K562 (cell line): ENCODE results near the gene SFI1. TPM values are rescaled to one million over a fixed set of nuclear protein-coding genes. Genes with fewer than 3 reads are reported as not detected.

Experiments used
- ATAC-seq: fragments of 200-7000 bp; cut with Tn5 transposase; 3 replicates; pipeline ENCODE4 v1.9.1; 2020; ENCODE audit warnings: moderate library complexity
- BruUV-seq: library from RNA; stranded (reverse); fragments of 400-500 nt; replicated peaks from 2 replicates; lab custom pipeline; 2021; lab: Mats Ljungman, UMichigan
- CTCF ChIA-PET: fragments of 300-600 bp; formaldehyde crosslinking; extraction: SDS; loops from one replicate; lab custom pipeline; 2021; ENCODE audit warnings: low intra/inter-chr PET ratio; lab: Yijun Ruan, JAX
- POLR2A ChIA-PET: fragments of 300-600, 350-650 bp; sonication (Branson Sonifier 250); formaldehyde crosslinking; extraction: SDS; loops from one replicate; lab custom pipeline; 2021; ENCODE audit warnings: antibody characterized with exemption, inconsistent platforms; lab: Yijun Ruan, JAX
- DNase-seq, 4 experiments: peaks; one replicate each; pipeline versions ENCODE4 v3.0.0 to v3.0.0-alpha.2; 2011 to 2018; ENCODE audit warnings: low spot score in 3 of 4, mixed read lengths in 3 of 4; ENCODE audit errors: extremely low read depth in 1 of 4
- FAIRE-seq: peaks from 2 replicates; lab custom pipeline; 2011; peaks lifted over from hg19 to GRCh38; lab: Jason Lieb, UNC
- H2AFZ ChIP-seq: 2 replicates; pipeline ENCODE4 v1.6.0; 2011; ENCODE audit warnings: low read depth, low read length, control low read depth, inconsistent platforms
- H3K27ac ChIP-seq: fragments of 200-600 bp; 3 replicates; pipeline ENCODE4 v1.8.0; 2011; ENCODE audit warnings: low read depth, mild to moderate bottlenecking, control low read depth, inconsistent platforms, low read length, moderate library complexity, mixed read lengths; ENCODE audit errors: extremely low read depth
- H3K27me3 ChIP-seq, 2 experiments: fragments of 300-600 bp in 1 of 2; 2 replicates in 1 of 2; 3 replicates in 1 of 2; pipeline versions ENCODE4 v1.6.0 to v1.8.0; 2011; ENCODE audit warnings: inconsistent platforms in 2 of 2, low read length in 2 of 2, mild to moderate bottlenecking in 1 of 2, mixed read lengths in 1 of 2, moderate library complexity in 1 of 2; ENCODE audit not compliant: control insufficient read depth in 2 of 2, insufficient read depth in 2 of 2
- H3K36me3 ChIP-seq: fragments of 300-600 bp; 3 replicates; pipeline ENCODE4 v1.8.0; 2011; ENCODE audit warnings: mild to moderate bottlenecking, low read length, inconsistent platforms; ENCODE audit not compliant: control insufficient read depth, insufficient read depth
- H3K4me1 ChIP-seq, 2 experiments: fragments of 200-600 bp in 1 of 2; replicated peaks in 1 of 2; 2 replicates in 1 of 2; 3 replicates in 1 of 2; pipeline versions ENCODE4 v1.5.1 to v1.8.0; 2011; ENCODE audit warnings: inconsistent platforms in 2 of 2, low read length in 2 of 2, mild to moderate bottlenecking in 1 of 2, mixed read lengths in 1 of 2, moderate library complexity in 1 of 2; ENCODE audit not compliant: control insufficient read depth in 2 of 2, insufficient read depth in 2 of 2
- H3K4me2 ChIP-seq: 2 replicates; pipeline ENCODE4 v1.6.1; 2011; ENCODE audit warnings: low read length, control low read depth, inconsistent platforms, mixed read lengths; ENCODE audit not compliant: insufficient read depth
- H3K4me3 ChIP-seq: fragments of 200-600 bp; sonication (generic), shearing (Covaris generic); 2 replicates; pipeline ENCODE4 v1.5.1; 2016; ENCODE audit warnings: control low read depth, inconsistent platforms
- H3K79me2 ChIP-seq: fragments of 200-600 bp; 3 replicates; pipeline ENCODE4 v1.8.0; 2011; ENCODE audit warnings: low read length, inconsistent platforms; ENCODE audit not compliant: control insufficient read depth, insufficient read depth
- H3K9ac ChIP-seq, 2 experiments: 2 replicates each; pipeline versions ENCODE4 v1.6.0 to v1.6.1; 2011; ENCODE audit warnings: low read depth in 2 of 2, low read length in 2 of 2, control low read depth in 1 of 2, inconsistent platforms in 1 of 2, mild to moderate bottlenecking in 1 of 2, mixed read lengths in 1 of 2; ENCODE audit not compliant: insufficient read depth in 1 of 2
- H3K9me1 ChIP-seq: one replicate; pipeline ENCODE4 v1.6.0; 2011; ENCODE audit warnings: inconsistent platforms, mild to moderate bottlenecking, low read length, moderate library complexity; ENCODE audit not compliant: control insufficient read depth, insufficient read depth
- H3K9me3 ChIP-seq: replicated peaks from 2 replicates; pipeline ENCODE4 v1.5.1; 2011; ENCODE audit warnings: low read depth, low read length, inconsistent platforms; ENCODE audit not compliant: control insufficient read depth, insufficient read depth
- H4K20me1 ChIP-seq: replicated peaks from 2 replicates; pipeline ENCODE4 v1.6.1; 2011; ENCODE audit warnings: low read length, inconsistent platforms, mixed read lengths; ENCODE audit not compliant: control insufficient read depth, insufficient read depth
- ATF7 ChIP-seq: fragments of 450-650 bp; IDR thresholded peaks from 2 replicates; pipeline ENCODE4 v1.7.1; 2014; ENCODE audit warnings: mild to moderate bottlenecking, moderate library complexity
- BCOR ChIP-seq: fragments of 450-650 bp; IDR thresholded peaks from 2 replicates; pipeline ENCODE4 v1.6.1; 2016
- PRPF4 ChIP-seq: fragments of 200-400 bp; formaldehyde crosslinking; IDR thresholded peaks from one replicate; pipeline ENCODE4 v1.6.1; 2017; ENCODE audit warnings: low read length, low read depth, mild to moderate bottlenecking; ENCODE audit not compliant: insufficient read depth, poor library complexity, severe bottlenecking
- RBM25 ChIP-seq: fragments of 200-400 bp; formaldehyde crosslinking; IDR thresholded peaks from 2 replicates; pipeline ENCODE4 v1.6.1; 2018; ENCODE audit warnings: low read length, low read depth, moderate library complexity; ENCODE audit not compliant: severe bottlenecking
- SMARCE1 ChIP-seq: fragments of 450-650 bp; IDR thresholded peaks from 2 replicates; pipeline ENCODE4 v1.7.1; 2016; ENCODE audit warnings: mild to moderate bottlenecking
- ZNF347 ChIP-seq: fragments of 450-650 bp; formaldehyde crosslinking; IDR thresholded peaks from 2 replicates; pipeline ENCODE4 v1.4.0; 2020; ENCODE audit warnings: low read depth, mild to moderate bottlenecking, moderate library complexity
- ZNF589 ChIP-seq: fragments of 200-800 bp; sonication (Bioruptor generic); IDR thresholded peaks from 2 replicates; pipeline ENCODE4 v1.6.1; 2016; ENCODE audit warnings: low read depth, missing genetic modification characterization, missing compliant biosample characterization
- WGBS: fragments of 100-300 bp; shearing (Covaris generic); methylation state at CpG from one replicate; pipeline ENCODE4 v1.1.6; 2016; ENCODE audit warnings: low coverage, mixed read lengths; ENCODE audit not compliant: insufficient coverage; ENCODE audit errors: missing lambda C conversion rate; 5-methylcytosine and 5-hydroxymethylcytosine counted together
- in situ Hi-C: fragments of 300-500 bp; cut with MboI; formaldehyde crosslinking; loops from 4 replicates; pipeline ENCODE4 v1.15.0; 2018; ENCODE audit warnings: inconsistent platforms, mixed read lengths
- intact Hi-C: fragments of 100-400 bp; cut with micrococcal nuclease; formaldehyde crosslinking; loops from 2 replicates; pipeline ENCODE4 v1.14.2; 2022
- polyA plus RNA-seq, 8 experiments: library from polyadenylated mRNA; depleted of rRNA in 4 of 8; stranded (reverse) in 5 of 8; unstranded in 3 of 8; fragments of >200 nt; fragmentation: Nextera tagmentation in 2 of 8; fragmentation: Illumina TruSeq in 1 of 8; extraction: Ambion mirVana in 2 of 8; extraction: Trizol in 1 of 8; gene quantifications; 2 replicates each; pipeline versions ENCODE4 v1.2.1 to v1.2.3, GENCODE V29; 2011 to 2014; ENCODE audit warnings: inconsistent platforms in 1 of 8, missing spikeins in 1 of 8
- total RNA-seq, 7 experiments: library from RNA; depleted of rRNA in 6 of 7; stranded (reverse); fragments of >200 nt in 6 of 7; fragmentation: Illumina TruSeq in 2 of 7; extraction: Trizol in 2 of 7; gene quantifications; 2 replicates each; pipeline versions ENCODE4 v1.2.1 to v1.2.3, GENCODE V29; 2011 to 2021; ENCODE audit warnings: low replicate concordance in 1 of 7
- TF ChIP-seq, protein P1 (sequence below): fragments of 250-450 bp; sonication (Bioruptor Pico); IDR thresholded peaks from 2 replicates; pipeline ENCODE4 v1.4.0; 2020
- TF ChIP-seq, protein P2 (sequence below): sonication (generic); formaldehyde crosslinking; IDR thresholded peaks from 2 replicates; pipeline ENCODE4 v1.8.0; 2022; ENCODE audit warnings: mild to moderate bottlenecking, missing genetic modification reagents

SFI1 gene
- total and polyA plus RNA-seq, 9 of the 15 experiments (the other 6 are each of a cell fraction or from before 2014, with no cell fraction given): 3.0 to 25.6 (median 14.1) TPM

DNA sequence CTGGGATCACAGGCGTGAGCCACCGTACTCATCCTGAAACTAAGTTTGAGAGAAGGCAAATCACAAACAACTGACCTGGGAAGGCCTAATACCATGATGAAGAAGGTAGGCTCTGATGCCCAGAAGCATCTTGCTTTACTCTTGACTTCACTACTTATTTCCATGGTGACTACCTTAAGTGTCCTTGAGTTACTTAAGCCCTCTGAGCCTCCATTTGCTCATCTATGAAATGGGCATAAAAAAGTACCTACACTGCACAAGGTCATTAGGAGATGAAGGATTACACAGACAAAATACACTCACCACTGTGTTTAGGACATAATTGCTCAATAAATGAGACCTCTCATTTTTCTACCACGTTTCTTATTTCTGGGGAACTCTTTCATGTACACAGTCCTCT is 34.6 kb upstream of the SFI1 start:
- POLR2A ChIA-PET: no interaction called here
- 88% methylated on average over 3 of the region's 3 CpGs for WGBS
- H3K9me3 ChIP-seq: no peaks in the 10 kb centered on the region
- in situ Hi-C loops: no loop called here
- H3K27ac ChIP-seq: no peak overlapping the region
- H3K36me3 ChIP-seq: peaks cover 72% of the 10 kb centered on the region
- intact Hi-C loops: no loop called here
- H3K4me3 ChIP-seq: no peak overlapping the region
- no peak for FAIRE-seq
- no peak overlapping the region for H3K9ac ChIP-seq
- CTCF ChIA-PET: no interaction called here
- H4K20me1 ChIP-seq: no peaks in the 10 kb centered on the region
- H2AFZ ChIP-seq: no peak overlapping the region
- H3K4me2 ChIP-seq: no peak overlapping the region
- H3K79me2 ChIP-seq: peaks cover 6% of the 10 kb centered on the region; the same call in 1 of the 3 replicates
- no peak for ATAC-seq
- no peak for DNase-seq
- no peaks in the 10 kb centered on the region for H3K4me1 ChIP-seq
- TF ChIP-seq BCOR: peak; percentile 58
- no peak for TF ChIP-seq PRPF4
- TF ChIP-seq, protein P1, sequence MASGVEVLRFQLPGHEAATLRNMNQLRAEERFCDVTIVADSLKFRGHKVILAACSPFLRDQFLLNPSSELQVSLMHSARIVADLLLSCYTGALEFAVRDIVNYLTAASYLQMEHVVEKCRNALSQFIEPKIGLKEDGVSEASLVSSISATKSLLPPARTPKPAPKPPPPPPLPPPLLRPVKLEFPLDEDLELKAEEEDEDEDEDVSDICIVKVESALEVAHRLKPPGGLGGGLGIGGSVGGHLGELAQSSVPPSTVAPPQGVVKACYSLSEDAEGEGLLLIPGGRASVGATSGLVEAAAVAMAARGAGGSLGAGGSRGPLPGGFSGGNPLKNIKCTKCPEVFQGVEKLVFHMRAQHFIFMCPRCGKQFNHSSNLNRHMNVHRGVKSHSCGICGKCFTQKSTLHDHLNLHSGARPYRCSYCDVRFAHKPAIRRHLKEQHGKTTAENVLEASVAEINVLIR (CRISPR knock-in tag): no peak
- no peak for TF ChIP-seq SMARCE1
- no peak for TF ChIP-seq ZNF347
- TF ChIP-seq ZNF589 (CRISPR knock-in tag): no peak
- TF ChIP-seq, protein P2, sequence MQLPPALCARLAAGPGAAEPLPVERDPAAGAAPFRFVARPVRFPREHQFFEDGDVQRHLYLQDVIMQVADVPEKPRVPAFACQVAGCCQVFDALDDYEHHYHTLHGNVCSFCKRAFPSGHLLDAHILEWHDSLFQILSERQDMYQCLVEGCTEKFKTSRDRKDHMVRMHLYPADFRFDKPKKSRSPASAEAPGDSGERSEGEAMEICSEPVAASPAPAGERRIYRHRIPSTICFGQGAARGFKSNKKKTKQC: no peak
- TF ChIP-seq ATF7: no peak
- TF ChIP-seq RBM25: peak; percentile 55
- H3K27me3 ChIP-seq: no peaks in the 10 kb centered on the region
- H3K9me1 ChIP-seq: no peaks in the 10 kb centered on the region
- no TSS peak for BruUV-seq
